ENCODE results near the gene CEACAM1. TPM values are rescaled to one million over a fixed set of nuclear protein-coding genes. Genes with fewer than 3 reads are reported as not detected.

CEACAM1 gene
- total RNA-seq, 5 donors from 2014 or later (not counting 1 experiment from before 2014, with no cell fraction given): 2.4 to 10.8 (median 9.9) TPM

DNA sequence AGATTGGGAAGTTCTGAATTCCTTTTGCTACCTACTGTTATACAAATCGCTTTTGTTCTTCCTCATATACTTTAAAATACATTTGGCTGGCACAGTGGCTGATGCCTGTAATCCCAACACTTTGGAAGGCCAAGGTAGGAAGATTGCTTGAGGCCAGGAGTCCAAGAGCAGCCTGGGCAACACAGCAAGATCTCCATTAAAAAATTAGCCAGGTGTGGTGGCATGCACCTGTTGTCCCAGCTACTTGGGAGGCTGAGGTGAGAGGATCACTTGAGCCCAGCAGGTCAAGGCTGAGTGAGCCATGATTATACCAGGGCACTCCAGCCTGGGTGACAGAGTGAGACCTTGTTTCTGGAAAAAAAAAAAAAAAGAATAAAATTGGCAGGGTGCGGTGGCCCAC is 51.2 kb downstream of the CEACAM1 start:
- DNase-seq: no peak
- no peak overlapping the region for H3K4me3 ChIP-seq (ENCODE audit: control insufficient read depth in 1 of 2, extremely low read depth in 1 of 2, low read length in 1 of 2)
- H3K4me3 Mint-ChIP-seq: no peak overlapping the region
- WGBS (ENCODE audit: insufficient coverage): no CpG with 5 or more reads among the region's 2 CpGs
- no peaks in the 10 kb centered on the region for H3K27me3 ChIP-seq (replicated peaks in 1 of 2; ENCODE audit: control insufficient read depth in 2 of 2, extremely low read depth in 1 of 2, insufficient read depth in 2 of 2, low read length in 1 of 2)
- ChIA-PET CTCF (no interaction called here), POLR2A (no interaction called here)
- H3K36me3 Mint-ChIP-seq: no peaks in the 10 kb centered on the region
- peaks cover 16 to 23% (median 21%) of the 10 kb centered on the region in 3 donors for H3K4me1 Mint-ChIP-seq
- no peaks in the 10 kb centered on the region for H3K9me3 Mint-ChIP-seq
- no peaks in the 10 kb centered on the region for H3K9me3 ChIP-seq
- H3K36me3 ChIP-seq (ENCODE audit: control insufficient read depth in 2 of 2, extremely low read depth in 1 of 2, insufficient read depth in 1 of 2, low read length in 1 of 2): no peaks in the 10 kb centered on the region
- no peak for ATAC-seq (replicated peaks in 1 of 4)
- H3K4me1 ChIP-seq (ENCODE audit: control insufficient read depth in 1 of 2, extremely low read depth in 1 of 2, insufficient read depth in 2 of 2, low read length in 2 of 2): peaks cover 0 to 8% of the 10 kb centered on the region in 2 experiments
- H3K27ac ChIP-seq (ENCODE audit: low read length): no peak overlapping the region
- peaks cover 0 to 11% of the 10 kb centered on the region in 2 donors for H3K27me3 Mint-ChIP-seq
- H3K27ac Mint-ChIP-seq: no peak overlapping the region

DNA sequence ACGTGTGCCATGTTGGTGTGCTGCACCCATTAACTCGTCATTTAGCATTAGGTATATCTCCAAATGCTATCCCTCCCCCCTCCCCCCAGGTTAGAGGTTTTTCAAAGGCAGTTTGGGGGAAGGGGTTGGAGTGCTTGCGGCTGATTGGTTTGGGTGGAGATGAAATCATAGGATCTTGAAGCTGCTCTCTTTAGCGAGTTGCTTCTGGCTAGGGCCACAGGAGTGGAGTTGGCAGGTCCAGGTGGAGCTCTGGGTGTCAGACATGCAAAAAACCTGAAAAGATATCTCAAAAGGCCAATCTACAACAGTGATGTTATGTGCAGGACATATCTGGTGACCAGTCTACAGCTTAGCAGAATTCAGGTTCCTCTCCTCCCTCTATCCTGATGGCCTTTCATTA is 52.9 kb downstream of the CEACAM1 start:
- Mint-ChIP-seq H3K36me3 (no peaks in the 10 kb centered on the region), H3K9me3 (no peaks in the 10 kb centered on the region), H3K27ac (no peak overlapping the region), H3K4me3 (no peak overlapping the region), H3K4me1 (peaks cover under 1 to 10% (median 7%) of the 10 kb centered on the region in 3 donors), H3K27me3 (peaks cover 0 to 11% of the 10 kb centered on the region in 2 donors)
- Histone ChIP-seq H3K9me3 (no peaks in the 10 kb centered on the region), H3K27ac (ENCODE audit: low read length) (no peak overlapping the region), H3K27me3 (replicated peaks in 1 of 2; ENCODE audit: control insufficient read depth in 2 of 2, extremely low read depth in 1 of 2, insufficient read depth in 2 of 2, low read length in 1 of 2) (no peaks in the 10 kb centered on the region), H3K36me3 (ENCODE audit: control insufficient read depth in 2 of 2, extremely low read depth in 1 of 2, insufficient read depth in 1 of 2, low read length in 1 of 2) (no peaks in the 10 kb centered on the region), H3K4me1 (ENCODE audit: control insufficient read depth in 1 of 2, extremely low read depth in 1 of 2, insufficient read depth in 2 of 2, low read length in 2 of 2) (no peaks in the 10 kb centered on the region), H3K4me3 (ENCODE audit: control insufficient read depth in 1 of 2, extremely low read depth in 1 of 2, low read length in 1 of 2) (no peak overlapping the region)
- ChIA-PET CTCF (interaction anchor here (0.5 to 0.6 kb wide), 2 partner anchors 17 to 38 kb away, joined by 3 to 4 read pairs; no protein-coding TSS in a partner anchor), POLR2A (no interaction called here)
- no peak for DNase-seq
- no peak for ATAC-seq (replicated peaks in 1 of 4)
- WGBS (ENCODE audit: insufficient coverage): no CpG with 5 or more reads among the region's 4 CpGs

DNA sequence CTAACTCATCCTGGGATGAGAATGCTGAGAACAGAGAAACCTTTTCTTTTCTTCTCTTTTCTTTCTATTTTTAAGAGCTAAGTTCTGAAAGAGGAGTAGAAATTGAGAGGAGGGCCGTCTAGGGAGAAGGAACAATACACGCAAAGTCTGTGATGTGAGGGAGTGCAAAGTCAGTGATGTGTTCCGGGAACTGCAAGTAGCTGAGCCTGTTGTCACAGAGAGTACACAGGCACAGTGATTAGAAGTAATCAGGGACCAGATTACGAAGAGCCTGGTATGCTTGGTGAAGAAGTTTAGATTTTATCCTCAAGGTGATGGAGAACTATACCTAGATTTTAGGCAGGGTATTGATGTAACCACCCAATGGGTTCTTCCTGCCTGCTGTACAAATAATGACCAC is 53.5 kb downstream of the CEACAM1 start:
- POLR2A ChIA-PET: no interaction called here
- WGBS (ENCODE audit: insufficient coverage): 87% methylated on average over 3 of the region's 4 CpGs
- ATAC-seq (replicated peaks in 1 of 4) (no peak), DNase-seq (no peak)
- H3K4me3 ChIP-seq (ENCODE audit: control insufficient read depth in 1 of 2, extremely low read depth in 1 of 2, low read length in 1 of 2): no peak overlapping the region
- Mint-ChIP-seq H3K4me3 (no peak overlapping the region), H3K27me3 (peaks cover 0 to 11% of the 10 kb centered on the region in 2 donors), H3K27ac (no peak overlapping the region), H3K4me1 (peaks cover 0 to 7% (median 7%) of the 10 kb centered on the region in 3 donors), H3K9me3 (no peaks in the 10 kb centered on the region), H3K36me3 (no peaks in the 10 kb centered on the region)
- H3K36me3 ChIP-seq (ENCODE audit: control insufficient read depth in 2 of 2, extremely low read depth in 1 of 2, insufficient read depth in 1 of 2, low read length in 1 of 2): no peaks in the 10 kb centered on the region
- no peak overlapping the region for H3K27ac ChIP-seq (ENCODE audit: low read length)
- CTCF ChIA-PET: no interaction called here
- H3K4me1 ChIP-seq (ENCODE audit: control insufficient read depth in 1 of 2, extremely low read depth in 1 of 2, insufficient read depth in 2 of 2, low read length in 2 of 2): no peaks in the 10 kb centered on the region
- H3K27me3 ChIP-seq (replicated peaks in 1 of 2; ENCODE audit: control insufficient read depth in 2 of 2, extremely low read depth in 1 of 2, insufficient read depth in 2 of 2, low read length in 1 of 2): no peaks in the 10 kb centered on the region
- no peaks in the 10 kb centered on the region for H3K9me3 ChIP-seq

DNA sequence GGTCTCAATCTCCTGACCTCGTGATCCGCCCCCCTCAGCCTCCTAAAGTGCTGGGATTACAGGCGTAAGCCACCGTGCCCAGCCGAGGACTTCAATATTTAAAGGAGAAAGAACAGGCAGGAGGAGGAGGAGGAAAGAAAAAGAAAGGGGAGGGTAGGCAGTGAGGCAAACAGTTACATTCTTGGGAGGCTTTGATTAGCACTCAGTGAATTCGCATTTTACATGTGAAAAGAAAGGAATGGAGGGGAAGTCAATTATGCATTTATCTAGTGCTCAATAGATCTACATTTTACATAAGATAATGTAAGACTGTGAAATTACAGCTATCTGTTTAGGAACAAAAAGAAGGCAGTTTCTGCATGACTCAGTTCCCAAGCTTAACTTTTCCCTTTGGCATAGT is 54.6 kb downstream of the CEACAM1 start:
- peaks cover 0 to 11% of the 10 kb centered on the region in 2 donors for H3K27me3 Mint-ChIP-seq
- CTCF ChIA-PET: no interaction called here
- no peak overlapping the region for H3K27ac Mint-ChIP-seq
- DNase-seq (no peak), ATAC-seq (replicated peaks in 1 of 4) (no peak)
- no peaks in the 10 kb centered on the region for H3K9me3 Mint-ChIP-seq
- 87% methylated on average over 3 of the region's 6 CpGs for WGBS (ENCODE audit: insufficient coverage)
- H3K27me3 ChIP-seq (replicated peaks in 1 of 2; ENCODE audit: control insufficient read depth in 2 of 2, extremely low read depth in 1 of 2, insufficient read depth in 2 of 2, low read length in 1 of 2): no peaks in the 10 kb centered on the region
- no peaks in the 10 kb centered on the region for H3K9me3 ChIP-seq
- no peak overlapping the region for H3K4me3 ChIP-seq (ENCODE audit: control insufficient read depth in 1 of 2, extremely low read depth in 1 of 2, low read length in 1 of 2)
- no peaks in the 10 kb centered on the region for H3K4me1 ChIP-seq (ENCODE audit: control insufficient read depth in 1 of 2, extremely low read depth in 1 of 2, insufficient read depth in 2 of 2, low read length in 2 of 2)
- peaks cover 0 to 4% (median 3%) of the 10 kb centered on the region in 3 donors for H3K4me1 Mint-ChIP-seq
- H3K36me3 ChIP-seq (ENCODE audit: control insufficient read depth in 2 of 2, extremely low read depth in 1 of 2, insufficient read depth in 1 of 2, low read length in 1 of 2): no peaks in the 10 kb centered on the region
- POLR2A ChIA-PET: no interaction called here
- H3K27ac ChIP-seq (ENCODE audit: low read length): no peak overlapping the region
- H3K36me3 Mint-ChIP-seq: no peaks in the 10 kb centered on the region
- H3K4me3 Mint-ChIP-seq: no peak overlapping the region

DNA sequence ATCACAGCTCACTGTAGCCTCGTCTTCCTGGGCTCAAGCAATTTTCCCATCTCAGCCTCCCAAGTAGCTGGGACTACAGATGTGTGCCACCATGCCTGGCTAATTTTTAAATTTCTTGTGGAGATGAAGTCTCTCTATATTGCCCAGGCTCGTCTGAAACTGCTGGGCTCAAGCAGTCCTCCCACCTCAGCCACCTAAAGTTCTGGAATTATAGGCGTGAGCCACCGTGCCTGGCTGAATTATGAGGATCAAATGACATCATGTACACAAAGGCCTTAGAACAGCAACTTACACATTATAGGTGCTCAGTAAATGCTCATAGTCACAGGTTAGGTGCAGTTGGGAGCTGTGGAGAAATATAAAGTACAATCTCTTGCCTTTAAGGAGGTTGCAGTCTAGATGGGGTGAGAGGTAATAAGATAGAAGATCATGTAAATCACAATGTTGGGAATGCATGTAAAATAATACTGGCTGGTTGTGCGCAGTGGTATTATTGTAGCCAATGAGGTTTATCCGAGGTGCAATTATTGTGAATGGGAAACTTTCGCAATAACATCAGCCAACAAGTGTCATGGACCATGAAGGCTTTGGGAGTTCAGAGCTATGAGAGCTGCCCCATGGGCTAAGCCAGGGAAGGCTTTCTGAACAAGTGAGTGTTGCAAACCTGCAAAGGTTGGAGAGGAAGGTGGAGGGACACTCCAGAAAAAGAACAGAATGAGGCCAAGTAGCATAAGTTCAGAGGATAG is 55.7 kb downstream of the CEACAM1 start:
- POLR2A ChIA-PET: no interaction called here
- Histone ChIP-seq H3K27ac (ENCODE audit: low read length) (no peak overlapping the region), H3K27me3 (replicated peaks in 1 of 2; ENCODE audit: control insufficient read depth in 2 of 2, extremely low read depth in 1 of 2, insufficient read depth in 2 of 2, low read length in 1 of 2) (no peaks in the 10 kb centered on the region), H3K4me1 (ENCODE audit: control insufficient read depth in 1 of 2, extremely low read depth in 1 of 2, insufficient read depth in 2 of 2, low read length in 2 of 2) (no peaks in the 10 kb centered on the region), H3K4me3 (ENCODE audit: control insufficient read depth in 1 of 2, extremely low read depth in 1 of 2, low read length in 1 of 2) (no peak overlapping the region), H3K9me3 (no peaks in the 10 kb centered on the region), H3K36me3 (ENCODE audit: control insufficient read depth in 2 of 2, extremely low read depth in 1 of 2, insufficient read depth in 1 of 2, low read length in 1 of 2) (no peaks in the 10 kb centered on the region)
- Mint-ChIP-seq H3K36me3 (no peaks in the 10 kb centered on the region), H3K4me1 (peaks cover 0 to 4% (median 3%) of the 10 kb centered on the region in 3 donors), H3K9me3 (no peaks in the 10 kb centered on the region), H3K27ac (no peak overlapping the region), H3K4me3 (no peak overlapping the region), H3K27me3 (peaks cover 0 to 11% of the 10 kb centered on the region in 2 donors)
- ATAC-seq (replicated peaks in 1 of 4) (no peak), DNase-seq (no peak)
- CTCF ChIA-PET: no interaction called here
- 90% methylated on average over 4 of the region's 7 CpGs for WGBS (ENCODE audit: insufficient coverage)

DNA sequence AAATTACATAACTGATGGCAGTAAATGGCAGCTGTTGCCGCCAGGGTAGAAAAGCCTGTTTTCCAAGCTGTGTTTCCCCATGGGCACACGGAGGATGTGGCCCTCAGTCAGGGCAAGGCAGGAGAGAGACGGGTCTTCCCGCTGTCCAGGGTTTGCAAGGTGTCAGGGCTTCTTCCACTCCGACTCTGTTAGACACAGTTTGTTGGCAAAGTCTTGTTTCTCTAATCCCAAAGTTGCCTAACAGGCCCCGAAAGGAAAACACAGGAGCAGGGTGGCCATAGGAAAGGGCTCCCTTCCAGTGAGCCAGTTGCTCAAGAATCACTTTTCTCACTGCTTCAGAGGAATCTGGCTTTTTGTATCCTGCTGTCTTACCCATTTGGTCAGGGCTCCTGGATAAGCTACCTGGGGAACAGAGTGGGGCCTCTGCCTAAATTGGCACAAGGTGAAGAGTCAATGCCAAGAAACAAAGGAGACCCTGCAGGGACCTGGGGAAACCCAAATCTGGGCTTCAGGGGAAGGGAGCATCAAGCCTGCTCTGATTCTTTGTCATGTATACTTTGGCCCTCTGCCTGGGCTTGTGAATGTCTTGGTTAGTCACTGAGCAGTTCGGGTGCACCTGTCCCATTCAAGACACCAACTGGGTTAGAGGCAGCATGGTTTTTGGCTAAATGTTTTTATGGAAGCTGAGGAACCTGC is 56.6 kb downstream of the CEACAM1 start:
- Mint-ChIP-seq H3K9me3 (no peaks in the 10 kb centered on the region), H3K27me3 (peaks cover 0 to 11% of the 10 kb centered on the region in 2 donors), H3K4me1 (peaks cover 6 to 10% (median 9%) of the 10 kb centered on the region in 3 donors), H3K36me3 (no peaks in the 10 kb centered on the region), H3K4me3 (no peak overlapping the region), H3K27ac (no peak overlapping the region)
- H3K4me3 ChIP-seq (ENCODE audit: control insufficient read depth in 1 of 2, extremely low read depth in 1 of 2, low read length in 1 of 2): no peak overlapping the region
- ATAC-seq (replicated peaks in 1 of 4) (no peak), DNase-seq (no peak)
- H3K4me1 ChIP-seq (ENCODE audit: control insufficient read depth in 1 of 2, extremely low read depth in 1 of 2, insufficient read depth in 2 of 2, low read length in 2 of 2): no peaks in the 10 kb centered on the region
- no peaks in the 10 kb centered on the region for H3K27me3 ChIP-seq (replicated peaks in 1 of 2; ENCODE audit: control insufficient read depth in 2 of 2, extremely low read depth in 1 of 2, insufficient read depth in 2 of 2, low read length in 1 of 2)
- ChIA-PET POLR2A (no interaction called here), CTCF (no interaction called here)
- 84% methylated on average over 6 of the region's 7 CpGs for WGBS (ENCODE audit: insufficient coverage)
- H3K36me3 ChIP-seq (ENCODE audit: control insufficient read depth in 2 of 2, extremely low read depth in 1 of 2, insufficient read depth in 1 of 2, low read length in 1 of 2): no peaks in the 10 kb centered on the region
- no peaks in the 10 kb centered on the region for H3K9me3 ChIP-seq
- no peak overlapping the region for H3K27ac ChIP-seq (ENCODE audit: low read length)
